ENCODE data around the gene REELD1. TPM values are rescaled to one million over a fixed set of nuclear protein-coding genes. Genes with fewer than 3 reads are reported as not detected.

Gene REELD1
- total and polyA plus RNA-seq, 2 of the 4 experiments (the other 2 are of a cell fraction), result not detected

DNA sequence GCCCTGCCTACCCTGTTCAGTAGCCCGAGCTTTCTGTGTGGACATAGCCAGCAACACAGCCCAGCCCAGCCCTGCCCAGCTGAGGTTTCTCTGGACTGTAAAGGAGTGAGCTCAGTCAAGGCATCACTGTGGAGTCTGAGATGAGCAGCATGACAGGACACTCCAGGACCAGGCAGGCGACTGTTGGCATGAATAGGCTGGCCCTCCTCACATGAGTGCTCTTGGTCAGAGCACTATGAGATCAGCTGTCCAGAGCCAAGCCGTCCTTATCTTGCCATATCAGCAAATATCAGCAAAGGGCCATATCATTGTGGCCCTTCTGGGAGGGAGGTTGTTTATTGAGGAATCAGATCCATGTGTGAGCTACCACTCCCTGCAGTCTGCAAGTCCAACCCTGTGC lies 30.9 kb downstream of the REELD1 start:
- 80% methylated on average over 1 of the region's 3 CpGs; no CpG with 5 or more reads in 1 of the 2 experiments for WGBS, 2 experiments (ENCODE audit: extremely low coverage in 2 of 2, insufficient read length in 1 of 2)
- no TSS peak for BruUV-seq (replicated peaks)
- Histone ChIP-seq H3K4ac (ENCODE audit: low read depth, low read length) (peak overlapping the region; percentile 21; the same call in 1 of the 2 replicates), H3K36me3 (ENCODE audit: control insufficient read depth, insufficient read depth, low read length) (no peaks in the 10 kb centered on the region), H2BK20ac (ENCODE audit: low read depth, low read length) (no peak overlapping the region), H3K4me1 (ENCODE audit: control insufficient read depth, insufficient read depth, low read length) (peaks cover 11% of the 10 kb centered on the region), H2BK15ac (ENCODE audit: low read depth, low read length) (no peak overlapping the region), H3K14ac (replicated peaks; ENCODE audit: low read depth, low read length) (no peak overlapping the region), H2AK5ac (ENCODE audit: low read depth, low read length) (no peak overlapping the region), H2AK9ac (replicated peaks; ENCODE audit: low read depth, low read length, poor library complexity) (no peak overlapping the region), H3K23ac (ENCODE audit: low read depth, low read length) (no peak overlapping the region), H3K56ac (ENCODE audit: extremely low read depth, insufficient read depth, low read length) (no peak overlapping the region), H3K79me1 (ENCODE audit: low read depth in 1 of 2, low read length in 2 of 2) (no peaks in the 10 kb centered on the region), H4K20me1 (ENCODE audit: insufficient read depth, low read length) (no peaks in the 10 kb centered on the region), H4K5ac (ENCODE audit: low read depth, low read length) (no peak overlapping the region), H3K4me3 (ENCODE audit: insufficient read depth, low read depth, low read length) (no peak overlapping the region), H4K8ac (ENCODE audit: low read depth in 2 of 2, low read length in 2 of 2) (peak overlapping the region in 1 of 2 experiments; percentile 5; a peak in 1 of 4 replicates), H3K27me3 (ENCODE audit: control insufficient read depth, insufficient read depth, low read length) (no peaks in the 10 kb centered on the region), H2BK120ac (ENCODE audit: low read depth, low read length) (peak overlapping the region; percentile 0; the same call in 1 of the 2 replicates), H2AFZ (replicated peaks; ENCODE audit: low read length, poor library complexity) (no peak overlapping the region), H2BK5ac (ENCODE audit: low read depth, low read length, poor library complexity, severe bottlenecking) (no peak overlapping the region), H3K4me2 (ENCODE audit: low read depth, low read length) (no peak overlapping the region), H3K9me3 (ENCODE audit: control insufficient read depth, insufficient read depth, low read length) (no peaks in the 10 kb centered on the region), H3K27ac (ENCODE audit: insufficient read depth, low read length) (no peak overlapping the region), H3K9me1 (ENCODE audit: insufficient read depth, low read length) (peaks cover 8% of the 10 kb centered on the region), H3K18ac (ENCODE audit: low read depth, low read length) (no peak overlapping the region), H3K9ac (ENCODE audit: low read depth, low read length) (no peak overlapping the region), H4K91ac (ENCODE audit: insufficient read depth, low read depth, low read length) (peak overlapping the region; percentile 52; the same call in 1 of the 2 replicates)
- ChIA-PET POLR2A (ENCODE audit: unreplicated experiment) (no interaction called here), CTCF (no interaction called here)
- peak; percentile 84 for TF ChIP-seq MAFK (IDR thresholded peaks at IDR 0.05; ENCODE audit: low read depth, low read length)
- no peak for TF ChIP-seq SMC3 (IDR thresholded peaks at IDR 0.05; ENCODE audit: low read depth, low read length)
- peak; percentile 6; the same call in 1 of the 2 replicates for ATAC-seq (ENCODE audit: low read depth)
- DNase-seq, result peak; percentile 16
- dilution Hi-C loops (cut with HindIII; ENCODE audit: low sequenced_read_pairs, unreplicated experiment) (no loop called here), intact Hi-C loops (cut with micrococcal nuclease) (no loop called here), in situ Hi-C loops (cut with MboI; ENCODE audit: low sequenced_read_pairs) (no loop called here)

All from IMR-90 (cell line).